Esophagus squamous epithelium (tissue), 5 donors: ENCODE results near the gene SEPTIN3. TPM values are rescaled to one million over a fixed set of nuclear protein-coding genes. Genes with fewer than 3 reads are reported as not detected.

Source experiments
- DNase-seq: peaks from one replicate; lab custom pipeline; 2025; lab: John Stamatoyannopoulos, UW
- H3K27ac ChIP-seq, 4 donors: fragments of 200-600 bp; sonication (generic); one replicate each; pipeline ENCODE4 v1.5.1; 2016 to 2019; ENCODE audit warnings: mild to moderate bottlenecking in 1 of 4
- H3K27me3 ChIP-seq, 4 donors: fragments of 200-600 bp; sonication (generic); 1 replicate in 3 of 4; 2 replicates in 1 of 4; pipeline versions ENCODE4 v1.5.1 to v1.6.0; 2017 to 2021; ENCODE audit warnings: antibody characterized with exemption in 1 of 4
- H3K36me3 ChIP-seq, 3 donors: fragments of 200-600 bp; sonication (generic); one replicate each; pipeline ENCODE4 v1.5.1; 2016 to 2019
- H3K4me1 ChIP-seq, 3 donors: fragments of 200-600 bp; sonication (generic); one replicate each; pipeline ENCODE4 v1.5.1; 2017 to 2019
- H3K4me3 ChIP-seq, 4 donors: fragments of 200-600 bp; sonication (generic); 1 replicate in 3 of 4; 2 replicates in 1 of 4; pipeline ENCODE4 v1.5.1; 2016 to 2019; ENCODE audit warnings: mild to moderate bottlenecking in 2 of 4, moderate library complexity in 1 of 4
- H3K9me3 ChIP-seq, 3 donors: fragments of 200-600 bp; sonication (generic); one replicate each; pipeline ENCODE4 v1.5.1; 2016 to 2019
- CTCF ChIP-seq, 6 experiments: fragments of 450-650 bp in 4 of 6; fragments of 200-600 bp in 2 of 6; sonication (generic) in 2 of 6; IDR thresholded peaks; one replicate each; pipeline ENCODE4 v1.5.1; 2016 to 2019; ENCODE audit warnings: antibody characterized with exemption in 6 of 6, mild to moderate bottlenecking in 4 of 6, moderate library complexity in 4 of 6
- POLR2A ChIP-seq, 4 donors: fragments of 450-650 bp; IDR thresholded peaks; one replicate each; pipeline ENCODE4 v1.6.1; 2017; ENCODE audit warnings: antibody characterized with exemption in 4 of 4, mild to moderate bottlenecking in 4 of 4, moderate library complexity in 3 of 4
- WGBS, 2 donors: methylation state at CpG; one replicate each; pipeline ENCODE4 v1.1.5; 2018; 5-methylcytosine and 5-hydroxymethylcytosine counted together
- intact Hi-C: fragments of 100-400 bp; cut with DNase I; formaldehyde crosslinking; loops from one replicate; pipeline ENCODE4 v1.15.0; 2022
- total RNA-seq, 4 donors: library from RNA; depleted of rRNA; stranded (reverse); fragments of >200 nt; gene quantifications; one replicate each; pipeline ENCODE4 v1.1.0, GENCODE V29; 2016
- donor health status: DM: yes; HTN: yes; CAD: no.

SEPTIN3 gene
- total RNA-seq, 4 donors from 2014 or later: 0.04 to 1.1 (median 0.34) TPM

- TF ChIP-seq CTCF (IDR thresholded peaks at IDR 0.05) (no peak), POLR2A (IDR thresholded peaks at IDR 0.05) (no peak)
- Histone ChIP-seq H3K4me3 (no peak overlapping the region), H3K4me1 (peaks cover 0 to 4% (median 0%) of the 10 kb centered on the region in 3 donors), H3K27ac (no peak overlapping the region), H3K27me3 (peaks cover 0 to 41% (median 0%) of the 10 kb centered on the region in 4 donors), H3K36me3 (no peaks in the 10 kb centered on the region), H3K9me3 (no peaks in the 10 kb centered on the region)
- no peak for DNase-seq
- 43 to 54% methylated on average over 7 of the region's 9 CpGs for WGBS, 2 donors
- intact Hi-C loops: no loop called here
Observed at GRCh38 chr22:41968601-41969000, 642 bp upstream of the SEPTIN3 start.

- Histone ChIP-seq H3K27me3 (peaks cover 0 to 61% (median 0%) of the 10 kb centered on the region in 4 donors), H3K36me3 (no peaks in the 10 kb centered on the region), H3K27ac (no peak overlapping the region), H3K9me3 (no peaks in the 10 kb centered on the region), H3K4me3 (no peak overlapping the region), H3K4me1 (peaks cover 0 to 4% (median 0%) of the 10 kb centered on the region in 3 donors)
- 82 to 91% methylated on average over 2 of the region's 2 CpGs for WGBS, 2 donors
- intact Hi-C loops: no loop called here
- no peak for TF ChIP-seq CTCF (IDR thresholded peaks at IDR 0.05)
- no peak for TF ChIP-seq POLR2A (IDR thresholded peaks at IDR 0.05)
- DNase-seq: no peak
Observed at GRCh38 chr22:41970601-41971000, 1.4 kb downstream of the SEPTIN3 start.

- Histone ChIP-seq H3K36me3 (no peaks in the 10 kb centered on the region), H3K4me1 (peaks cover 2 to 9% (median 3%) of the 10 kb centered on the region in 3 donors), H3K27ac (no peak overlapping the region), H3K9me3 (no peaks in the 10 kb centered on the region), H3K27me3 (peaks cover 0 to 69% (median 2%) of the 10 kb centered on the region in 4 donors), H3K4me3 (no peak overlapping the region)
- intact Hi-C loops: no loop called here
- TF ChIP-seq CTCF (IDR thresholded peaks at IDR 0.05) (no peak), POLR2A (IDR thresholded peaks at IDR 0.05) (no peak)
- DNase-seq: no peak
- WGBS, 2 donors: no CpG with 5 or more reads among the region's 11 CpGs
Observed at GRCh38 chr22:41971431-41971830, 2.2 kb downstream of the SEPTIN3 start.

- Histone ChIP-seq H3K27me3 (peaks cover 4 to 93% (median 9%) of the 10 kb centered on the region in 4 donors), H3K4me1 (peaks cover 7 to 21% (median 8%) of the 10 kb centered on the region in 3 donors), H3K36me3 (no peaks in the 10 kb centered on the region), H3K9me3 (no peaks in the 10 kb centered on the region), H3K4me3 (no peak overlapping the region), H3K27ac (no peak overlapping the region)
- TF ChIP-seq CTCF (IDR thresholded peaks at IDR 0.05) (no peak), POLR2A (IDR thresholded peaks at IDR 0.05) (no peak)
- no peak for DNase-seq
- 55% methylated on average over 10 of the region's 10 CpGs for WGBS, 2 donors
- intact Hi-C loops: no loop called here
Observed at GRCh38 chr22:41974691-41975290, 5.5 kb downstream of the SEPTIN3 start.

- Histone ChIP-seq H3K4me3 (no peak overlapping the region), H3K4me1 (peaks cover 7 to 17% (median 8%) of the 10 kb centered on the region in 3 donors), H3K36me3 (no peaks in the 10 kb centered on the region), H3K27me3 (peaks cover 4 to 87% (median 9%) of the 10 kb centered on the region in 4 donors), H3K9me3 (no peaks in the 10 kb centered on the region), H3K27ac (no peak overlapping the region)
- intact Hi-C loops: no loop called here
- TF ChIP-seq CTCF (IDR thresholded peaks at IDR 0.05) (no peak), POLR2A (IDR thresholded peaks at IDR 0.05) (no peak)
- 54 to 62% methylated on average over 12 of the region's 12 CpGs for WGBS, 2 donors
- DNase-seq: no peak
Observed at GRCh38 chr22:41975299-41976069, 6.2 kb downstream of the SEPTIN3 start.
